Stimulated activated naive CD4-positive, alpha-beta T cell treated with Interleukin-2 at 50 U/mL for 16 hours (primary cell): ENCODE data around the gene CLEC2L.

Experiments
- DNase-seq: peaks from one replicate; lab custom pipeline; 2025; lab: John Stamatoyannopoulos, UW

The CLEC2L gene

DNA sequence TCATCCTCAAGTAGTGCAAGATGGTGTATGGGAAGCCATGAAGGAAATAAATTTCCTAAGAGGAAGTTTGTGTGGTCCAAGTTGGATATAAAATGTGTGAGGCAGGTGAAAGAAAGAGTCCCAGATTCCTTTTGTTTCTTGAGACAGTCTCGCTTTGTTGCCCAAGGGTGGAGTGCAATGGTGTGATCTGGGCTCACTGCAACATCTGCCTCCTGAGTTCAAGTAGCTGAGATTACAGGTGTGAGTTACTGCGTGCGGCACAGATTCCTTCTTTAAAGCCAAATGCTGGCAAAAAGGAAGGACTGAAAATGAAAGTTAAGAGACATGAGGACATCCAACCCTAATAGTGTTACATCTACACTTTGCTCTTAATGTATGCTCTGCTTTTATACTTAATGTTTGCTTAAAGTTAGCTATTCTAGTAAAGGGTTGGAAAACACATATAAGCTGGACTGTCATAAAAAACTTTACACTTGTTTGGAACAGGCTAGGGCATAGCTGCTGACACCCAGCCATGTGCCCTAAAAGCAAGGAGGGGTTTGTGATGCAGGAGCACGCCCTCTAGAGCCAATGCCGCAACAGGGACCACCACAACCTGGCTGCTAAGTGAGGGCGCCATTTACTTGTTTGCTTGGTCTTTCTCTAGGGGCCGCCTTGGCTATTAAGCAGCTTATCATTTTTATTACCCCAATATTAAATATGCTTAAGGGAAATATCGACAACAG is 34.5 kb downstream of the CLEC2L start:
- DNase-seq = no peak

DNA sequence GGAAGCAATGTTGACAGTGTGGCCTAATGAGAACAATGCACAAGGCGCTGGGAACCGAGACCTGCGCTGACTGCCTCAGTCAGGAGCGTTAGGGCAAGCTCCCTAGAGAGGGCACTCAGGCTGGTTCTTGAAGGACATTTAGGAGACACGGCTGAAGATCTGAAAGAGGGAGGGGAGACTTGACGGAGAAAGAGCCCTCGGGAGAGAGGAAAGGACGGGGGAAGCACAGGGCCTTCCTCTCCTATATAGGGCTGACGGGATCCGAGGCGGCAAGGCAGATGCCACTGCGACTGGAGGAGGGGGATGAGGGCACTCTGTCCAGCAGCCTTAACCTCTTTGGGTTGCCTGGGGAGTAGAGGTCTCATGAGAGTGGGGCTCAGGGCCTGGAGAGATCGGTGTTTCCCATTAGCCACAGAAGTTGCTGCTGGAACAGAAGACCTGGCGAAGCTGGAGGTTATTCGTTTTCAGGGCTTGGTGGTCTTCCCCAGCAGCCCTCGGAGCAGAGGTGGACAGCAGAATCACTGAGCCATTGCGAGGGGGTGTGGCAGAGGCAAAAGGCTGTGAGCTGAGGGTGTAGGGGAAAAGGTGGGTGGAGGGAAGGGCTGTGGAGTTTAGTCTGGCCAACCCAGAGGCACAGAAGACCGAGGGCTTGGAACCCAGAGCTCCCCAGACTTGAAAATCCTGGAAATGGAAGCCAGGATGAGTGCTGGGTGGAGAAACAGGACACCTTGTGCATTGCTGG is 36.0 kb downstream of the CLEC2L start:
- no peak for DNase-seq

DNA sequence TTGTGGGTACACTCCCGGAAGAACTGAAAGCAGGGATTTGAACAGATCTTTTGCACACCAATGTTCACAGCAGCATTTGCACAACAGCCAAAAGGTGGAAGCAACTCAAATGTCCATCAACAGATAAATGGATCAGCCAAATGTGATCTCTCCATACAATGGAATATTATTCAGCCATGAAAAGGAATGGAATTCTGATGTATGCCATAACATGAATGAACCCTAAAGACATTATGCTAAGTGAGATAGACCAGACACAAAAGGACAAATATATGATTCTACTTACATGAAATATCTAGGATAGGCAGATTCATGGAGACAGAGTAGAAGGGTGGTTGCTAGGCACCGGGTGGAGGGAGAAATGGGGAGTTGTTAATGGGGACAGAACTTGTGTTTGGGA is 36.7 kb downstream of the CLEC2L start:
- DNase-seq = no peak

DNA sequence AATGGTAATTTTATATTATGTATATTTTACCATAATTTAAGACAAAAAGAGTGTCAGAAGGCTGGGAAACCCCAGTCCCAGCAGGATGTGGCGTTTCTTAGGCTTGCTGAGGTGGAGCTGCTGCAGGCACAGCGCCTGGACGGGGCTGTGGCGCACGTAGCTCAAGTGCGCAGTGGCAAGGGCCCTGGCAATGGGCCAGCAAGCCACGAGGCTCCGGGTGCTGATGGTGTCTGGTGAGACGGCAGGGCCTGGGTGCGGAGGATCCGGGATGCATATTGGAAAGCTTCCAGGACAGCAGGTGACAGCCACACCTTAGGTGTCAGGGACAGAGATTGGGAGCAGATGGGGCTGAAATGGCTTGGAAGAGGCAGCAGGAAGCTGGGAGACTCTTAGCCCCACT is 37.2 kb downstream of the CLEC2L start:
- no peak for DNase-seq

DNA sequence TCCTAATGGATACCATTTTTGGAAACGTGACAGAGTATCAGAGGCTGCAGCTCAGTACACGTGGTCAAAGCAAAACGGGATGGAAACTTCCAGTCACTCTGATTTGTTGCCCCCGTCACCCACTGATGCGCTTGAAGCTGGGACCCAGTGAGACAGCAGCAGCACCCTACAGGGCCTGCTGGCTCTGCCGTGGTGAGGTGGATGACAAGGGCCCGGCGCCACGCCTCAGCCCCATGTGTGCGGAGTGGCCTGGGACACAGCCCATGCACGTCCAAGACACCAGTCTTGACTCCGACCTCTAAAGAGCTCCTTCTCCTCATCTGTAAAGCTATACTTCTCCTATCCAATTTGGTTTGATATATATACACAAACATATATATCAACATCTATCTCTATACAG is 39.0 kb downstream of the CLEC2L start:
- DNase-seq = no peak

DNA sequence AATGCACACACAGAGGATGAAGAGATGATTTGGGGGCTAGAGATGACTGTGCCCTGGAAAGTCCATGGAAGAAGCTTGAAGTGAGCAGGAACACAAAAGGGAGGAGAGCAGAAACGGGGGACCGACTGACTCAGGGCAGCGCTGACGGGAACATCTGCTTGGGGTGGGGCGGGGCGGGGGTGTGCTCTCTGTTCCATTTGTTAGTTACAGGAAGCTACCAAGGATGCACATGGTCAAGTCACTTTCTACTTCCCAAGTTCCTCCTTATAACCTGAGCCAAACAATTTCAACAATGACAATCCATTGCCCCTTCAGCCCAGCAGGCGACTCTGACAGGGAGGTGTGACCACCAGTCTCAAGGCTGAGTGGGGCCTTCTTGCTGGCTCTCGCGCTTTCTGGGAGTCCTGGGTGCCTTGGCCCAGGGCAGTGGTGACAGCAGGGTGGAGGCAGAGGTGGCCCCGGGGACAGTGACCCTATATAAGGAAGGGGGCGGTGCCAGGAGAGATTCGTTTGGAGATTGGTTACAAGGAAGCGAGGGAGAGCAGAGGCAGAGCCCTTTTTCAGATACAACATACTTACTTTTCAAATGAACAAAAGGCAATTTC is 39.6 kb downstream of the CLEC2L start:
- DNase-seq = no peak

DNA sequence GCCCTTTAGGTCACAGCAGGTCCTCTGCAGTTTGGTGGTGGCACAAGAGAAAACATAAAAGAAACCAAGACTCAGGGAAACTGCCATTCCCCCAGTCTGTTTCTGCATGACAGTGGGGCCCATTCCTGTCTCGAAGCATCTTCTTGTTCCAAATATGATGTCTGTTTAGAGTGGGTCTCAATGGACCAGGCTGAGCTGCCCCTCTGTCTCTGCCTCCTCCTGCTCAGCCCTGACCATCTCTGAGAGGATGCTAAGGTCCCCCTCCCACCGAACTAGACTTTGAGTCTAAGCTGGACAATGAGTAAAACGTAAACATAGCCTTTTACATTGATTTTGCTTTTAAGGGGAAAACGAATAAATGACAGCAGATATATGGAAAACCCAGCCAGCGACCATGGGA is 40.4 kb downstream of the CLEC2L start:
- DNase-seq = no peak

DNA sequence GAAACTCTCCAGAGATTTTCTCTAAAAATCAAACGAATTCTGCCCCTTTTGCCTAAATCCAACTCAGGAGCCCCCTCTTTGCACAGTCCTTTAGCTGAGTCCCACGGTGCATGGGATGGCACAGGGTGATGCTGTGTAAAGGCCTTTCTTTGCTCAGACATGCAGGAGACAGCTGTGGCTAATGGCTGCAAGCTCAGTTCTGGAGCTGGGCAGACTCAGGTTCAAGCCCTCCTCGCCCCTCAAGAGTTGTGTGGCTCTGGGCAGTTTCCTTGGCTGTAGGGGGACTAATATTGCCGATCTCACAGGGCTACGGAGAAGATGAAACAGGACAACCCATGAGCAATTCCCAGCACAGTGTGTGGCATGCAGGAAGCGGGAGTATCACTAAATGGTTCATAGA is 42.6 kb downstream of the CLEC2L start:
- DNase-seq = no peak

DNA sequence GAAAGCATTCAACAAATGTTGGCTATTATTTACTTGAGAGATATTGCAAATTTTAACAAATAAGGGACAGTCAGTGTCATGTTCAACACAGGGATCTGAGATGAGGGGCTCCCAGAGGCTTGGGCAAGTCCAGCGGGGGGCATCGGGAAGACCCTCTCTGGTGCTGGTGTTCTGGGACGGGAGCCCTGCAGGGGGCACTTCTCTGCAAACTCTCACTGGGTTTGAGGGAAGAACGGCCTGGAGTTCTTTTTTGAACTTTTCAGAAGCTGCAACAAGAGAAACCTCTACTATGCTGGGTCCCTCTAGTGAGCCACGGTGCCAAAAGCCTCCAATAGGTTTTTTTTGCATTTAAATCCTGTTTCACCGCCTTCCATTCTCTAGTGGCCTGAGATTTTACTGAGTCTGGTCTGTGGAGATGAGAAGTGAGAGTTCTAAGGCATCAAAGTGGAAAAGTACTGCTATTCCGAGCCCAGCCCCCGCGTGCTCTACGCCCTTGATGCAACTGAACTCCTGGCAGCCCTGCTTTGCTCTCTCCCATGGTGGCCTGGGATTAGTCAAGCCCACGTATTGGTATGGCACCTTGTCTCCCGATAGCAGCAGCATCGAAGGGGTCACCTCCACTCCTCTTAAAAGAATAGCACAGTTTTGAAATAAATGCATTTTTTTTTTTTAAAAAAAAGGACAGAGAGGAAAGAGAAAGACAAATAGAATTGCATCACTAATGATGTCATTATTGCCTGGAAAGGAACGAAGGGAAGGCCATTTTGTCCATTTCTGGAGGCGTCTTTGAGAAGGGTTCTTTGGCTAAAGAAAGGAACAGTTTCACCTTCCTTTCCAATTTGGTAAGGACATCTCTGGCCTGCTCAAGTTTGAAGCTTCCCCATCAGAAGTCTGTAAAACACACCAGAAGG is 43.5 kb downstream of the CLEC2L start:
- DNase-seq = no peak

DNA sequence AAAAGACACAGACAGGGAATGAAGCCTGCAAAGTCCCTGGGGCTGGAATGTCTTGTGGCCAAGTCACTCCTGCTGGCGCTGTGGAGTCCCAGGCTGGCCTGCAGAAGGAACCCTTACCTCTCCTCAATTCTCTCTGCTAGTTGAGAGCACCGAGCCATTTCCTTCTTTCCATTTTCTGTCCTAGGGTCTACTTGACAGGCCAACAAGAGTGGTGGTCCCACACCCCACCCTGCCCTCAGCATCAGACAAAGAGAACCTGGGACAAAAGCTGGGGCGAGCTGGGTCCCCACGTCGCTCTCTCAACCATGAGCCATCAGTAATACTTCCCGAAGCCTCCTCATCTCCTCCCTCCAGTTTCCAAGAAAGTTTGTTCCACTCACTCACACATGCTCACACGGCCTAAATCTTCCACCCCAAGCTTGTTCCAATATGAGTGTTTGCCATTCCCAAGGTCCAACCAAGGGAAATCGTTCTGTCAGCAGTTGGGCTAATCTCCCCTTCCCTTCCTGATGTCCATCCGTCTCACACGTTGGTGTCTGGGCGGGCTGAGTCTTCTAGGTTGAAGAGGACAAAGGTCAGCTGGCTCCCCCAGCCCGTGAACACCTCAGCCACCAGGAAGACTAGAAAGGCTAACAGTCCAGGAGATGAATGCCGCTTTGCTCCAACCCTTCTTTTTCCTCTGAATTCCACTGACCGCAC is 44.3 kb downstream of the CLEC2L start:
- no peak for DNase-seq

DNA sequence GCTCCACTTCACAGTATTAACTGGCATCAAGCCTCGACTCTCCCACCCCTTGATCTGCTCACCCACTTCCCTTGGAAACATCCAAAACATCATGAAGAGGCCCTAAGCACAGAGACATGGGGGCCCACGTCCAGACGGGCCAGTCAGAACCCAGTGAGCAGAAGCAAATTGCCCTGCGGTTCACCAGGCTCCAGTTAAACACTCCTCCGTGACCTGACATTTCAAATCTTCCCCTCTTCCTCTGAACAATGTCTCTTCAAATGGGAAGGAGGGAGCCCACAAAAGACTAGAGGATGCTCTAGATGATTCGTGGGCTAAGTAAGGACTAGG is 44.8 kb downstream of the CLEC2L start:
- no peak for DNase-seq

DNA sequence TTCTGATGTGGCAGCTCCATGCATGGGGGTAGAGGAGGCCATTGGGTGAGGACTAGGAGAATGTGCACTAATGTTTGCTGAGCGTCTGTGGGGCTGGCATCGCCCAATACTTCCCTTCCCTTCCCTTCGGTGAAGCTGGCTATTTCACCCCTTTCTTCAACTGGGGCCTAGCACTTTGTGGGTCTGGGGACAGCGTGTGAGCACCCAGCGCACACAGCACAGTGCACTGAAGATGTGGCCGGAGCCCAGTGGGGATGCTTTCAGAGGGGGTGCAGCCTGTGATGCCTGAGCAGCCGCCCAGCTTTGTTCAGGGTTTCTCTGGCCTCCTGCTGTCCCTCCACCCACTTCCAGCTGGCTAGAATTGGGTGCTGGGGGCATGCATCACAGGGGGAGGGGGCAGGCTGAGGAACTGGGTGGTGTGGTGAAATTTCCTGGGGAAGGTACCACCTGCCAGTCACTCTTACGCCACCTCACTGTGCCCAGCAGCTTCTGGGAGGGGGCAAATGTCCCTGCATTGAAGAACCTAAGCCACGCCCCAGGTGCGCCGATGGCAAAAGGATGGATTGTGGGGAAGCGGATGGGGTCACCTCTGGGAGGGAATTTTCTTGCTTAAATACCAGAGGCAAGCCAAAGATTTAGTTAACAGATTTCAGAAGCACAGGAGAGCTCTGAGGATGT is 45.5 kb downstream of the CLEC2L start:
- no peak for DNase-seq

DNA sequence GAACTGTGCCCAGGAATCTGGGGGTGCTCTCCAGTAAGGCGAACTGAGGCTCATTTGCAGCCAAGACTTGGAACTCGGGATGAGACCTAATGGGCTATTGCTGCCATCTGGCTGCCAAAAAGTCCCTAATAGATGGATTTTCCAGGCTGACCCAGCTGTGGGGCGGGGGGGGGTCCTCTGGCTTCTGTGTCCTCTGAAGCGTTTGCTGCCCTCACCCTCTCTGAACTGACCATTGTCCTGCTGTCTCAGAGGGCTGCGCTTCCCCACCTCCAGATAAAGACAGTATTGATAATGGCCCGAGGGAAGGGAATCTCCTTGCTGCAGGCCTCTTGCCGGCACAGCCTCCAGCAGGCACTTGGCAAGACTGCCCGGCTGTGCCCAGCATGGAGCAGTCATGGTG is 46.6 kb downstream of the CLEC2L start:
- no peak for DNase-seq

DNA sequence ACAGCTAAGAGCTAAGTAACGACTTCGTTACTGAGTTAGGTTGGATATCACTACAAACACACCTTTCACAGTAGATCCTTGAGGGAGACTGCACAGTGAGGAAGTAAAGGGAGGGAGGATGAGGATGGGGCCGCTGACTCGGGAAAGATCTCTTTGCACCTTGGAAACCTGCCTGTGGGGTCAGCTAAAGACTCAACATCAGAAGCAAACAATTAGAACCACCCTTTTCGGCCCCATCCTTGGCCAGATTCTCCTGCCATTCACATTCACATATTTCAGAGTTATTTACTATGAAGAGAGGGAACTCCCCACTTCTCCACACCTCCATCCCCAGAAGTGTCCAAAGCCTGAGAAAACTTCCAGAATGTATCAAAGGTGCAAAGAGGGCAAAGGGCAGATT is 47.1 kb downstream of the CLEC2L start:
- DNase-seq = no peak

DNA sequence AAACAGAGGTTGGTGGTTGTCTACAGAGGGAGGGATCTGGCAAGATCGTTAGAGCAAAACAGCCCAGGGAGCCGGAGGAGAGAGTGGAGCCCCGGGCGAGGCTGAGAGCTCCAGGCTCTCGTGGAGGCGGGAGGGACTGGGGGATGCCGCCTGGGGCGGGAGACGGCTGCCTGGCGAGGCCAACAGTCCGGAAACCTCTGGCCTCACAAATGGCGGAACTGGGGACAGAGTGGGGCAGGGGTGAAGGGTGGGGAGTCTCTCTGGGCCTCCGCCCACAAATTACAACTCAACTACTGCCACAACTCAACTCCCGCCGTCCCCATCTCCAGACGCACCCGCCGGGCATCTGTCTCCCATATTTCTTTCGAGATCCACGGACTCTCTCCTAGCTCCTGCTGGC is 47.7 kb downstream of the CLEC2L start:
- no peak for DNase-seq

DNA sequence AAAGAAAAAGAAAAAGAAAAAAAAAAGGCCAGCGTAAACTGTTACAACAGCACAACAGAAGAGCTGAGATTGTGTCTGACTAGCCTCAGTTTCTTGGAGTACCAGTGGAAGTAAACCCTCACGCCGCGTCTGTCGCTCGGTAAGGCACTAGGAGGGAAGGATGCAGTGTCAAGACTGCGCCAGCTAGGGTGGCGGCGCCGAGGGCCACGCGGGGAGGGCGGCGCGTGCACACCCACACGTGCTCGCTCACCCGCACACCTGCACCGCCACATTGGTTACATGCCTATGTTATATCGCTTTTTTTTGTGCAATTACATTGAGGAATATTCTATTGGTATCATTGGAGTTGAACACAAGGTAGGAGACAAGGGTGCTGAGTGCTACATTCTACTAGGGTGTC is 48.2 kb downstream of the CLEC2L start:
- no peak for DNase-seq

DNA sequence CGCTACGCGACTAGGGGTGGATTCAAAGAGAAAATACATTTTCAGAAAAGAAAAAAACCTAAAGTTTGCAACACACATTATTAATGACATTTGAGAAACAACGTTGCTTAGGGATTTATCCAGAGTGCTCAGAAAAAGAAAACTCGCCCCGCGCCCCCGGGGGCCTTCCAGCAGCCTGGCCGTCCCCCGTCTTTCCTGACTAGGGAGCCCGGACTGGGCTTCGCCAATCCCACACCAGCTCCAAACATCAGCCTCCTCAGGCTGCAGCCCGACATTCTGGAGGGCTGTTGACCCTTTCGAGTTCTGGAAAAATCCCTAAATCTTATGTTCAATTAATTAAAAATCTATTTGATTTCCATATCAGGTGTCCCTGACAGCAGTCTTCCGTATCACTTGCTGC is 48.6 kb downstream of the CLEC2L start:
- DNase-seq = no peak

DNA sequence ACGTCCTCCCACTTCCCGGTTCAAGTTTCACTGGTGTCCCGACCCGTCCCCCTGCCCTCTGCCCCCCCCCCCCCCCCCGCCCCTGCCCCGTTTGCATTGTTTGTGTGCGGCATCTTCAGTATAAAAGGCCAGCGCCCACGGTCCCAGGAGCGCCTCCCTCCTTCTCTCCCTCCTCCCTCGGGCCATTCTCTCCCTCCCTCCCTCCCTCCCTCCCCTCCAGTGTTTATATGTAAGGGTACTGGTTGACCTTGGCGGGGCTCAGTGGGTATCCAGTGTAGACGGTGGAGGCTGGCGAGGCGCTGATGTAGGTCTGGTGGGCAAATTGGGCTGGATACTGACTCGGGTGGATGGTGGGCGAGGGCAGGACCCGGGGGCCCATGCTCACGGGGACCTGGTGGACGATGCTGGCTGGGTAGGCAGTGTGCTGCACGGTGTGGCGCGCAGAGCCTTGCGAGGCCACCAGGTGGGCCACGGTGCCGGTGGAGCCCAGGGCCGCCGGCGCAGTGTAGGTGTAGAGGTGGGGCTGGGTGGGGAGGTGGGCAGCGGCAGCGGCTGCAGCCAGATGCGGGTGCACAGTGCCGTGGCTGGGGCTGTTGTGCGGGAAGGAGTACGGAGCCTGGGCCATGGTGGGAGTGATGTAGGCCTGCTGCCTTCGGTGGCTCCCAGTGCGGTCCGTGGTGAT is 49.4 kb downstream of the CLEC2L start:
- no peak for DNase-seq

DNA sequence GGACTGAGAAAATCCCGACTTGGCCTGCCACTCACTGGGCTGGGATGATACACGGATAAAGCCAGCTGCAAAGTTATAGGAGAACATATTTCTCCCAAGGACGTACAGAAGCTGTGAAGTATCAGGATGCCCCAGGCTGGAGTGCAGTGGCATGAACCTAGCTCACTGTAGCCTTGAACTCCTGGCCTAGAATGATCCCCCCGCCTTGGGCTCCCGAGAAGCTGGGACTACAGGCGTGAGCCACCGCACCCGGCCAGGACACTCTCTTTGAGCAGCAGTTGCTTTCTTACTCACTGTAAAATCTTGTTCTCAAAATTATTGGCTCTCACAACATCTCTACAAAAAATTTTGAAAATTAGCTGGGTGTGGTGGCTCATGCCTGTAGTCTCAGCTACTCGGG is 50.4 kb downstream of the CLEC2L start:
- no peak for DNase-seq

DNA sequence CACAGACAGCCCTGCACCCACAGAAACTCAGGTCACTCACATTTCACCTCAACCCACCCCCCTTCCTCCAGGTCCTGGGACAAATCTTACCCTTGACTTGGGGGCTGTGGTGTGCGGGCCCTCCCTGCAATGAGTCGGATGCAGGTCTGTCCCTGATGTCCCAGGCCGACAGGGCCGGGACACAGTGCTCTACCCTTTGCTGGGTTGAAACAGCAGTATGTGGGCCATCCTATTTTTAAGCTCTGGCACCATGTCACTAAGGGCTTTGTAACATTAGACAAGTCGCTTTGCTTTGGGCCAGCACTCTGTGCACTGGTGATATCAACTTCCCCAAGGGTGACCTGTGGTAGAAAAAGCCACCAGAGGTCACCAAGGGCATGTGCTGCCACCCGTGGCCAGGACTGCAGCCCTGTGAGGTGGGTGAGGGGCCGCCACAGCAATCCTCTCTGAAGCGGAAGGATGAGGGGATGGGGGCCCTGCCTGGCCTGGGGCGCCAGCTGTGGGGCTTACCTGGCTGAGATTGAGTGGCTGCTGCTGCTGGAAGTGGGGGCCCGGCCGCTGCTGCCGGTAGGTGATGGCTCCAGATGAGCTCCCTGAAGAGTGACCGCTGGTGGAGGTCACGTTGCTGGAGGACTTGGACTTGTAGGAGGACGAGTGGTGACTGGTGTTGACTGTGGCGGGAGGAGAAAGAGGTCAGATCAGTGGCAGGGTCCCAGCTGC is 51.3 kb downstream of the CLEC2L start:
- DNase-seq = no peak
